GM13976 (cell line): ENCODE results near the gene LY86.

Source experiments
- DNase-seq: peaks from one replicate; pipeline ENCODE4 v3.0.0; 2012; ENCODE audit warnings: low spot score
- in situ Hi-C: fragments of 300-500 bp; cut with MboI; formaldehyde crosslinking; loops from one replicate; pipeline ENCODE4 v1.12.0; 2022; ENCODE audit warnings: low sequenced_read_pairs, mixed read lengths, inconsistent platforms; ENCODE audit not compliant: unreplicated experiment
- TF ChIP-seq, protein P1 (sequence below): IDR thresholded peaks from 2 replicates; pipeline ENCODE4 v1.5.1; 2012; ENCODE audit warnings: borderline replicate concordance, mild to moderate bottlenecking; ENCODE audit not compliant: insufficient read depth; ENCODE audit errors: extremely low read depth, missing control alignments, control extremely low read depth

LY86 gene

DNA sequence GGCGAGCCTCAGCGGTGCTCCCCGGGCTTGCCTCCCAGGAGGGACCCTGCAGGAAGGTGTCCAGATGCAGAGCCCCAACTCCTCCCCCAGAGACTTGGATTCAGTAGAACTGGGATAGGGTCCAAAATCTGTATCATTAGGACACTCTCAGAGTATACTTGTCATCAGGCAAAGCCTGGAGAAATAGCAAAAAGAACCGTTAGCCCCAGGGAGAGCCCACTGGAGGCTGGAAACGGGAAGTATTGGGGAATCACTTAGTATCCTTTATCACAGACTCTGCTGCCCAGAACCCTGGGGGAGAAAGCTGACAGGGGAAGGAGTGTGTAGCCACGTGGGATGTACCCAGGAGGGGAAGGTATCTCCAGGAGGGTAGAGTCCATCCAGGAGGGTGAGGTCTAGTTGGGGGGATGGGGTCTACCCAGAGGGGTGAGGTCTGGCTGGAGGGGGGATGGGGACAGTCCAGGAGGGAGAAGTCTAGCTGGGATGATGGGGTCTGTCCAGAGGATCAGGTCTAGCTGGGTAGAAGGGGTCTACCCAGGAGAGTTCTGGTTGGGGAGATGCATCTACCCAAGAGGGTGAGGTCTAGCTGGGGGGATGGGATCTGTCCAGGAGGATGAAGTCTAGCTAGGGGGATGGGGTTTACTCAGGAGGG is 107.2 kb downstream of the LY86 start:
- in situ Hi-C loops = loop anchor here (25.0 kb wide), 2 partner anchors 542 to 917 kb away; no protein-coding TSS in a partner anchor
- no peak for DNase-seq
- TF ChIP-seq, protein P1, sequence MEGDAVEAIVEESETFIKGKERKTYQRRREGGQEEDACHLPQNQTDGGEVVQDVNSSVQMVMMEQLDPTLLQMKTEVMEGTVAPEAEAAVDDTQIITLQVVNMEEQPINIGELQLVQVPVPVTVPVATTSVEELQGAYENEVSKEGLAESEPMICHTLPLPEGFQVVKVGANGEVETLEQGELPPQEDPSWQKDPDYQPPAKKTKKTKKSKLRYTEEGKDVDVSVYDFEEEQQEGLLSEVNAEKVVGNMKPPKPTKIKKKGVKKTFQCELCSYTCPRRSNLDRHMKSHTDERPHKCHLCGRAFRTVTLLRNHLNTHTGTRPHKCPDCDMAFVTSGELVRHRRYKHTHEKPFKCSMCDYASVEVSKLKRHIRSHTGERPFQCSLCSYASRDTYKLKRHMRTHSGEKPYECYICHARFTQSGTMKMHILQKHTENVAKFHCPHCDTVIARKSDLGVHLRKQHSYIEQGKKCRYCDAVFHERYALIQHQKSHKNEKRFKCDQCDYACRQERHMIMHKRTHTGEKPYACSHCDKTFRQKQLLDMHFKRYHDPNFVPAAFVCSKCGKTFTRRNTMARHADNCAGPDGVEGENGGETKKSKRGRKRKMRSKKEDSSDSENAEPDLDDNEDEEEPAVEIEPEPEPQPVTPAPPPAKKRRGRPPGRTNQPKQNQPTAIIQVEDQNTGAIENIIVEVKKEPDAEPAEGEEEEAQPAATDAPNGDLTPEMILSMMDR = no peak

DNA sequence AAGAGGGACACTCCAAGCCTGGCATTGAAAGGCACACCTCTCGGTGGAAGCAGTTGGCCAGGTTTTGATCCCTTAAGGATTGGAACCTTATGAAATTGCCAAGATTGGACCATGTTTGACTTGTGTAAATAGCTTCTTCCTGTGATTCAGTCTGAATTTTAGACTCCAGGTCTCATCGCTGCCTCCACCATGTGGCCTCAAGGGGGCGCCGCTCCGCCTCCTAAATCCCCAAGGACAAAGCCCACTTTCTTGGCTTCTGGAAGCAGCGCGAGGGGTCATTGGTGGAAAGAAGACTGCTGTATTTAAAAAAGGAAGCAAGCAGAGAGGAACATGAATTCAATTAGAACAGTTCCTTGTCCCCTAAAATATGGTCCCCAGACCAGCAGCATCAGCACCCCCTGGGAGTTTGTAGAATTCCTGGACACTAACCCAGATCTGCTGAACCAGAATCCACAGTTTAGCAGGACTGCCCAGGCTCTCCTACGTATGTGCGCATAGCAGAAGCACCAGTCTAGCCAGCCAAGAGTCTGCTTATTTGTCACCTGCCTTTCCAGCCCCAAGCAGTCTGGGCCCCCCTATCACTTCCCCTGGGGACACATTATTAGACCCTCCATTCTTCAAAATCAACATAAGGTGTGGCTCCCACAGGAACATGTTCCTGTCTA is 108.5 kb downstream of the LY86 start:
- DNase-seq = peak; percentile 71
- TF ChIP-seq, protein P1 = peak; percentile 69
- in situ Hi-C loops = loop anchor here (25.0 kb wide), 2 partner anchors 540 to 915 kb away; no protein-coding TSS in a partner anchor

DNA sequence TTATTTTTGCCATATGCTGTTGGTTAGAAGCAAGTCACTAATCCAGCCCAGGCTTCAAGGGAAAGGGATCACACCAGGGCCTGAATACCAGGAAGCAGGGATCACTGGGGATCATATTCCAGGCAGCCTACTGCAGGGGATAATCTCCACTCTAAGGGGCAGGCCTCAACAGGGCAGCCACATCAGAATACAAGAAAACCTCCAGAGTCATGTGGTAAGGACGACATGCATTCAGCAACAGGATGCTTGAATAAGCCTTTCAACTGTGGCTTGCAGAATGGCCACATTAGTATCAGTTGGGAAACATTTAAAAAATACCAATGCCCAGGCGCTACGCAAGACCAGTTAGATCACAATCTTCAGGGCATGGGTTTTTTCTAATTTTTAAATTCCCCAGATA is 109.1 kb downstream of the LY86 start:
- DNase-seq = no peak
- in situ Hi-C loops = loop anchor here (25.0 kb wide), 2 partner anchors 540 to 915 kb away; no protein-coding TSS in a partner anchor
- TF ChIP-seq, protein P1 = no peak

DNA sequence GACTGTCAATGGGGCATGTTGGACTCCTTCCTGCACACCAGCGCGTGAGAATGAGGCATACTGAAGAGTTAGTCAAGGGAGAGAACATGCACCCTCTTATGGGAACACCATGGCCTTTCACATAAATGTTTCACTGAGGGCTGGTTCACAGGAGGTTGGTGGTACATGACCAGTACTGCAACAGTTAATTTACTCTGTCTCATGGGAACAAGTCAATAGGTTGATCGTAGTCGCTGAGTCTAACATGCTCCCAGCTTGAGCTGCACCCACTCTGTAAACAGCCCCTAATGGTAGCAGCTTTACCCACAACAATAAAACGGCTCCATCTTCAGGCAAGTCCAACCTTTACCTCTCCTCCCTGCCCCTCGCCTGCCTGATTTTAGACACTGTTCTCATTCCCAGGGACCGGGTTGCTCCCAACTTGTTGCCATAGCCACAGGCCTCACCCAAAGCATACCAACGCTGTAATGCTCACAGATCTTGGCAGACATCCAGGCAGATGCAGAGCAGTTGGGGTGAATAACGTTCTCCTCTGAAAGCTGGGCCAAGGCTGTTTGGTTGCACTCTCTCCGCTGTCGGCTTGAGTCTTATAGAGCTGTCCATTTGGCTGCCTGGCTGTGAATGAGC is 111.3 kb downstream of the LY86 start:
- in situ Hi-C loops = loop anchor here (25.0 kb wide), 2 partner anchors 537 to 912 kb away; no protein-coding TSS in a partner anchor
- DNase-seq = no peak
- TF ChIP-seq, protein P1 = no peak

DNA sequence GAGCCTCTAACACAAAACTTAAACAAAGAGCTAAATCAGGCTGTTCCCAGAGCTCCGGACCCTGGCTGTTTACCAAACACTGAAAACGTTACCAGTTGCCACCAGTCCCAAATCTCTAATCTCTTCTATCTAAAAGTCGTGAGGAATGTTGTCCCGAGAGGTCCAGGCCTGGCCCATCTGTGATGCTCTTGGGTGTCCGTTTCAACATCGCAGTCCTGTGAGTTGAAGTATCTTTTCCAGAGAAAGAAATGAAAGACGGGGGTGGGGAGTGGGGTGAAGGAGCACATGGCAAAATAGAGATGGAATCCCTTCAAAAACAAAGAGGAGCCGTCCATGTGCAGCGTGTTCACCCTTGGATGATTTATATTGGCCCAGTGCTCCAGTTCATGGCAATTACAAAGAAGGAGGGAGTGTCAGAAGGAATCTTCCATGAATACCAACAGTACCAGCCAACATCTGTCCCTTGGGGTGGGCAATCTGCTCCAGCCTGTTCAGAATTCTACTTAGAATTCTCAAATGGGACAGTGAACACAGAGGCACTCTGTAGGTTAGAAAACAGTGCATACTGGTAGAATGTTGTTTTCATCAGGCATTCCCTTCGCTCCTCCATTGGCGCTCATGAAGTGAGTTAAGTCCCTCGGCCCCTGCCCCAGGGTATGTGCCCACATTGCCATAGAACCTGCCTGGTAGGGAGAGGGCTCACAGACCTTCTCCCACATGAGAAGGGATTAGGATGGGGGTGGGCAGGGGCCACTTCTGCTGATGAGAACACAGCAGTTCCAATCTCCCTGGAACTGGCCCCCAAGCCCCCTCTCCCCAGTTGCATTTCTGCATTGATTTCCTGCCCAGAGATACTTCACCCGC is 112.1 kb downstream of the LY86 start:
- no peak for DNase-seq
- in situ Hi-C loops = no loop called here
- TF ChIP-seq, protein P1 = no peak

DNA sequence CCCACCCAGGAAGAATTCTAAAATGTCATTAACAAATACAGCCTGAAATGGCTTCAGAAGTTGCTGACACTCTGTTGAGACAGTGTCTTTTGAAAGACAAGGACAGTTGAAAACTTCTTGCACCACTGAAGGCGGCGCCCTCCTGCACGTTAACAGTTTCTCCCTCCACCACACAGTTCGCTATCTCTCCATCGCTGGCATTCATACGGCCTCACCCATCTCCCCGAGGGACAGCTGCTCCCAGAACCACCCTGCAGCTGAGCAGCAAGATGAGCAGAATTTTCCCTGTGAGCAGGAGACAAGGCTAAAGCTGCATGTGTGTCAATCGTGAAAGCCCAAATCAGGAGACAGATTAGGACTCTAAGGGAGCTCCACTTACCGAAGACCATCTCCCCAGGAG is 113.3 kb downstream of the LY86 start:
- no peak for DNase-seq
- TF ChIP-seq, protein P1 = no peak
- in situ Hi-C loops = no loop called here
